K562 (cell line): ENCODE data around the gene NOP58. TPM values are rescaled to one million over a fixed set of nuclear protein-coding genes. Genes with fewer than 3 reads are reported as not detected.

Experiments used
- ARID2 ChIP-seq: fragments of 450-650 bp; IDR thresholded peaks from 2 replicates; pipeline ENCODE4 v1.6.1; 2017; ENCODE audit warnings: antibody characterized with exemption, mild to moderate bottlenecking
- DNMT1 ChIP-seq: fragments of 450-650 bp; IDR thresholded peaks from 2 replicates; pipeline ENCODE4 v1.6.1; 2016; ENCODE audit warnings: antibody characterized with exemption, mild to moderate bottlenecking
- ETS2 ChIP-seq: IDR thresholded peaks from 2 replicates; pipeline ENCODE4 v1.6.1; 2016; ENCODE audit warnings: borderline replicate concordance, missing genetic modification characterization, mild to moderate bottlenecking, moderate library complexity, missing compliant biosample characterization; ENCODE audit not compliant: poor library complexity, severe bottlenecking
- GTF2F1 ChIP-seq: IDR thresholded peaks from 2 replicates; pipeline ENCODE4 v1.6.1; 2011; ENCODE audit warnings: low read depth, low read length, improper control_type of control experiment
- PHF20 ChIP-seq: fragments of 450-650 bp; IDR thresholded peaks from 2 replicates; pipeline ENCODE4 v1.6.1; 2018; ENCODE audit not compliant: partially characterized antibody
- POLR2G ChIP-seq: fragments of 200-400 bp; formaldehyde crosslinking; IDR thresholded peaks from 2 replicates; pipeline ENCODE4 v1.6.1; 2017; ENCODE audit warnings: low read depth, mild to moderate bottlenecking, antibody characterized with exemption, low read length, moderate library complexity
- SIN3B ChIP-seq: fragments of 450-650 bp; IDR thresholded peaks from 2 replicates; pipeline ENCODE4 v1.6.1; 2017; ENCODE audit warnings: low read depth, mild to moderate bottlenecking, moderate library complexity
- TAF9B ChIP-seq: fragments of 450-650 bp; IDR thresholded peaks from 2 replicates; pipeline ENCODE4 v1.6.1; 2018; ENCODE audit warnings: mild to moderate bottlenecking; ENCODE audit not compliant: partially characterized antibody
- TCF3 ChIP-seq: sonication (generic); formaldehyde crosslinking; IDR thresholded peaks from 2 replicates; pipeline ENCODE4 v1.4.0; 2020; ENCODE audit warnings: mild to moderate bottlenecking, missing genetic modification reagents
- TCF7 ChIP-seq: sonication (generic); IDR thresholded peaks from 2 replicates; pipeline ENCODE4 v1.6.1; 2016; ENCODE audit warnings: antibody characterized with exemption, borderline replicate concordance
- TSHZ1 ChIP-seq: fragments of 250-450 bp; sonication (Bioruptor Pico); IDR thresholded peaks from 2 replicates; pipeline ENCODE4 v1.4.0; 2020; ENCODE audit warnings: mild to moderate bottlenecking, moderate library complexity
- ZBTB2 ChIP-seq: fragments of 450-650 bp; IDR thresholded peaks from 2 replicates; pipeline ENCODE4 v1.6.1; 2016; ENCODE audit warnings: antibody characterized with exemption
- ZFP36 ChIP-seq: fragments of 150-350 bp; IDR thresholded peaks from 2 replicates; pipeline ENCODE4 v1.6.1; 2018; ENCODE audit warnings: low read length, low read depth; ENCODE audit not compliant: partially characterized antibody
- ZFP91 ChIP-seq: sonication (generic); formaldehyde crosslinking; IDR thresholded peaks from 2 replicates; pipeline ENCODE4 v1.8.0; 2022; ENCODE audit warnings: mild to moderate bottlenecking, missing genetic modification reagents
- ZNF384 ChIP-seq: IDR thresholded peaks from 2 replicates; pipeline ENCODE4 v1.6.1; 2012; ENCODE audit warnings: low read depth, low read length, improper control_type of control experiment
- polyA plus RNA-seq, 8 experiments: library from polyadenylated mRNA; depleted of rRNA in 4 of 8; stranded (reverse) in 5 of 8; unstranded in 3 of 8; fragments of >200 nt; fragmentation: Nextera tagmentation in 2 of 8; fragmentation: Illumina TruSeq in 1 of 8; extraction: Ambion mirVana in 2 of 8; extraction: Trizol in 1 of 8; gene quantifications; 2 replicates each; pipeline versions ENCODE4 v1.2.1 to v1.2.3, GENCODE V29; 2011 to 2014; ENCODE audit warnings: inconsistent platforms in 1 of 8, missing spikeins in 1 of 8
- total RNA-seq, 7 experiments: library from RNA; depleted of rRNA in 6 of 7; stranded (reverse); fragments of >200 nt in 6 of 7; fragmentation: Illumina TruSeq in 2 of 7; extraction: Trizol in 2 of 7; gene quantifications; 2 replicates each; pipeline versions ENCODE4 v1.2.1 to v1.2.3, GENCODE V29; 2011 to 2021; ENCODE audit warnings: low replicate concordance in 1 of 7
- TF ChIP-seq, protein P1 (sequence below): fragments of 250-450 bp; sonication (Bioruptor Pico); IDR thresholded peaks from 2 replicates; pipeline ENCODE4 v1.5.1; 2021; ENCODE audit warnings: mild to moderate bottlenecking
- TF ChIP-seq, protein P2 (sequence below): IDR thresholded peaks from 2 replicates; pipeline ENCODE4 v1.6.1; 2011; ENCODE audit not compliant: insufficient read length; ENCODE audit errors: extremely low read depth

The NOP58 gene
- total and polyA plus RNA-seq, 9 of the 15 experiments (the other 6 are each of a cell fraction or from before 2014, with no cell fraction given), result 132 to 332 (median 208) TPM

DNA sequence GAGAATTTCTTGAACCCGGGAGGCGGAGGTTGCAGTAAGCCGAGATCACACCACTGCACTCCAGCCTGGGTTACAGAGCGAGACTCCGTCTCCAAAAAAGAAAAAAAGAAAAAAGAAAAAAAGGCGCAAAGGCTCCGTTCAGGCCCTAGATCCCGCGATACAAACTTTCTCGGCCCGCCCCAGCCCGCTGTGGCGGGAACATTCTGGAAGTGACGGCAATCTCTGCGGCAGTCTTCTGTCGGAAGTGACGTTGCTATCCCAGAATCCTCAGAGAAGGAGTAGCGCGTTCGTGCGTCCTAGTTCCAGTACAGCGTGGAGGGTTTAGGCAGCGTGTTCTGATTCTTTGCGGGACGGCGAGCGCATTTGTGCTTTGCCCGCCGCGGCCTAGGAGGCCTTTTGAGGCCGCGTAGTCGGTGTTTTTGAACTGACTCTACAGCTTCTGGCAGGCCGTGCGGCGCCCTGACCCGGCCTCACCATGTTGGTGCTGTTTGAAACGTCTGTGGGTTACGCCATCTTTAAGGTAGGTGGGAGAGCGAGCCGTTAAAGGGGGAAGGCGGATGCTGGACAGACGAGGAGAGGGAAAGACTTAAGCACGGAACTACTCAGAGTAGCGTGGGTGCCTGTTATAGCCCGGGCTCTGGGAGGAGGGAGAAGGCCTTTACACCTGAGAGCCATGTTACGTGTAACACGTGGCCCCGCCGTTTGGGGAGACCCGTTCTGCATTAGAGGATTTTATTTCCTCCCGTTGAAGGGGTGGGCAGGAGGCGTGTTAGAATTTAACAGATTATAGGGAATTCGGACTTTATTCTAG, at the start of gene NOP58 (continued):
- no peak for TF ChIP-seq TSHZ1 (CRISPR knock-in tag)
- no peak for TF ChIP-seq ARID2
- no peak for TF ChIP-seq ETS2 (tag)
- no peak for TF ChIP-seq ZFP36
- TF ChIP-seq, protein P1, sequence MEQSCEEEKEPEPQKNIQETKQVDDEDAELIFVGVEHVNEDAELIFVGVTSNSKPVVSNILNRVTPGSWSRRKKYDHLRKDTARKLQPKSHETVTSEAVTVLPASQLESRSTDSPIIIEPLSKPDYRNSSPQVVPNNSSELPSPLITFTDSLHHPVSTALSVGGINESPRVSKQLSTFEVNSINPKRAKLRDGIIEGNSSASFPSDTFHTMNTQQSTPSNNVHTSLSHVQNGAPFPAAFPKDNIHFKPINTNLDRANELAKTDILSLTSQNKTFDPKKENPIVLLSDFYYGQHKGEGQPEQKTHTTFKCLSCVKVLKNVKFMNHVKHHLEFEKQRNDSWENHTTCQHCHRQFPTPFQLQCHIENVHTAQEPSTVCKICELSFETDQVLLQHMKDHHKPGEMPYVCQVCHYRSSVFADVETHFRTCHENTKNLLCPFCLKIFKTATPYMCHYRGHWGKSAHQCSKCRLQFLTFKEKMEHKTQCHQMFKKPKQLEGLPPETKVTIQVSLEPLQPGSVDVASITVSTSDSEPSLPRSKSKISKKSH, result no peak
- peak; percentile 85 for TF ChIP-seq TAF9B
- no peak for TF ChIP-seq TCF7
- TF ChIP-seq SIN3B, result peak; percentile 83
- no peak for TF ChIP-seq DNMT1
- TF ChIP-seq ZBTB2, result no peak
- no peak for TF ChIP-seq ZFP91 (CRISPR knock-in tag)
- TF ChIP-seq GTF2F1, result peak; percentile 82; the same call in 1 of the 2 replicates
- peak; percentile 36 for TF ChIP-seq PHF20
- TF ChIP-seq POLR2G, result peak; percentile 97
- TF ChIP-seq TCF3 (CRISPR knock-in tag), result no peak
- TF ChIP-seq ZNF384, result peak; percentile 57; the same call in 1 of the 2 replicates
- TF ChIP-seq, protein P2, sequence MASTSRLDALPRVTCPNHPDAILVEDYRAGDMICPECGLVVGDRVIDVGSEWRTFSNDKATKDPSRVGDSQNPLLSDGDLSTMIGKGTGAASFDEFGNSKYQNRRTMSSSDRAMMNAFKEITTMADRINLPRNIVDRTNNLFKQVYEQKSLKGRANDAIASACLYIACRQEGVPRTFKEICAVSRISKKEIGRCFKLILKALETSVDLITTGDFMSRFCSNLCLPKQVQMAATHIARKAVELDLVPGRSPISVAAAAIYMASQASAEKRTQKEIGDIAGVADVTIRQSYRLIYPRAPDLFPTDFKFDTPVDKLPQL, result peak; percentile 79
